Measurements from ENCODE around the gene GPRC5A.

Gene GPRC5A

GRCh38 chr12:12939888-12940287, 48.5 kb downstream of the GPRC5A start:
- no peak overlapping the region for H3K4me3 ChIP-seq (replicated peaks; ENCODE audit: insufficient read depth, low read length)
- TF ChIP-seq REST (IDR thresholded peaks at IDR 0.05; ENCODE audit: insufficient replicate concordance, low read depth) (no peak), SPI1 (IDR thresholded peaks at IDR 0.05; ENCODE audit: borderline replicate concordance, low read depth) (no peak), GABPA (IDR thresholded peaks at IDR 0.05; ENCODE audit: low read depth) (no peak), POLR2AphosphoS5 (IDR thresholded peaks at IDR 0.05; ENCODE audit: low read depth) (no peak), CTCF (IDR thresholded peaks at IDR 0.05; ENCODE audit: insufficient read depth, low read length) (no peak)
- H3K27ac ChIP-seq (replicated peaks): no peak overlapping the region
- peaks cover 4% of the 10 kb centered on the region for H3K27me3 ChIP-seq (ENCODE audit: insufficient read depth, poor library complexity, severe bottlenecking)
- no peak for DNase-seq (ENCODE audit: low read depth in 1 of 2, low spot score in 1 of 2)

- Histone ChIP-seq H3K27me3 (ENCODE audit: insufficient read depth, poor library complexity, severe bottlenecking) (peaks cover 2% of the 10 kb centered on the region), H3K4me3 (replicated peaks; ENCODE audit: insufficient read depth, low read length) (no peak overlapping the region), H3K27ac (replicated peaks) (no peak overlapping the region)
- TF ChIP-seq CTCF (IDR thresholded peaks at IDR 0.05; ENCODE audit: insufficient read depth, low read length): no peak
- no peak for TF ChIP-seq GABPA (IDR thresholded peaks at IDR 0.05; ENCODE audit: low read depth)
- TF ChIP-seq REST (IDR thresholded peaks at IDR 0.05; ENCODE audit: insufficient replicate concordance, low read depth): no peak
- TF ChIP-seq SPI1 (IDR thresholded peaks at IDR 0.05; ENCODE audit: borderline replicate concordance, low read depth): no peak
- TF ChIP-seq POLR2AphosphoS5 (IDR thresholded peaks at IDR 0.05; ENCODE audit: low read depth): no peak
- no peak for DNase-seq (ENCODE audit: low read depth in 1 of 2, low spot score in 1 of 2)
Observed at GRCh38 chr12:12941450-12942350, 50.3 kb downstream of the GPRC5A start.

- H3K27me3 ChIP-seq (ENCODE audit: insufficient read depth, poor library complexity, severe bottlenecking): peaks cover 2% of the 10 kb centered on the region
- H3K27ac ChIP-seq (replicated peaks): no peak overlapping the region
- DNase-seq (ENCODE audit: low read depth in 1 of 2, low spot score in 1 of 2): no peak
- H3K4me3 ChIP-seq (replicated peaks; ENCODE audit: insufficient read depth, low read length): no peak overlapping the region
- TF ChIP-seq CTCF (IDR thresholded peaks at IDR 0.05; ENCODE audit: insufficient read depth, low read length) (no peak), SPI1 (IDR thresholded peaks at IDR 0.05; ENCODE audit: borderline replicate concordance, low read depth) (no peak), POLR2AphosphoS5 (IDR thresholded peaks at IDR 0.05; ENCODE audit: low read depth) (no peak), REST (IDR thresholded peaks at IDR 0.05; ENCODE audit: insufficient replicate concordance, low read depth) (no peak), GABPA (IDR thresholded peaks at IDR 0.05; ENCODE audit: low read depth) (no peak)
Observed at GRCh38 chr12:12943586-12944260, 52.4 kb downstream of the GPRC5A start.

Data from HL-60 (cell line).